Ishikawa (cell line): Measurements from ENCODE around the gene SSR2.
A peak's percentile ranks its signal among the peaks of the same experiment; 100 is the strongest.

Experiments used
- CEBPB ChIP-seq: IDR thresholded peaks from 2 replicates; pipeline ENCODE4 v1.6.1; 2012
- CREB1 ChIP-seq: IDR thresholded peaks from 2 replicates; pipeline ENCODE4 v1.6.1; 2012; ENCODE audit warnings: low read depth
- EGR1 ChIP-seq: IDR thresholded peaks from 2 replicates; pipeline ENCODE4 v1.6.1; 2012
- EP300 ChIP-seq: IDR thresholded peaks from 2 replicates; pipeline ENCODE4 v1.6.1; 2012; ENCODE audit warnings: borderline replicate concordance
- FOXM1 ChIP-seq: IDR thresholded peaks from 2 replicates; pipeline ENCODE4 v1.6.1; 2012; ENCODE audit warnings: low read depth, borderline replicate concordance
- MAX ChIP-seq: IDR thresholded peaks from 2 replicates; pipeline ENCODE4 v1.6.1; 2012
- NFIC ChIP-seq: IDR thresholded peaks from 2 replicates; pipeline ENCODE4 v1.6.1; 2012
- RAD21 ChIP-seq: IDR thresholded peaks from 2 replicates; pipeline ENCODE4 v1.6.1; 2012; ENCODE audit warnings: low read depth
- REST ChIP-seq: IDR thresholded peaks from 2 replicates; pipeline ENCODE4 v1.6.1; 2012; ENCODE audit warnings: low read depth, mild to moderate bottlenecking
- TAF1 ChIP-seq: IDR thresholded peaks from 2 replicates; pipeline ENCODE4 v1.6.1; 2012; ENCODE audit warnings: low read depth, mild to moderate bottlenecking
- TCF12 ChIP-seq: IDR thresholded peaks from 2 replicates; pipeline ENCODE4 v1.6.1; 2012; ENCODE audit warnings: low read depth
- TEAD4 ChIP-seq: IDR thresholded peaks from 2 replicates; pipeline ENCODE4 v1.6.1; 2012
- USF1 ChIP-seq: IDR thresholded peaks from 2 replicates; pipeline ENCODE4 v1.6.1; 2012
- YY1 ChIP-seq: IDR thresholded peaks from 2 replicates; pipeline ENCODE4 v1.6.1; 2012; ENCODE audit warnings: low read depth
- ZBTB7A ChIP-seq: IDR thresholded peaks from 2 replicates; pipeline ENCODE4 v1.6.1; 2012; ENCODE audit warnings: low read depth

The SSR2 gene

GRCh38 chr1:155981266-155982088, 39.3 kb downstream of the SSR2 start:
- no peak for TF ChIP-seq MAX
- no peak for TF ChIP-seq TCF12
- TF ChIP-seq NFIC = no peak
- no peak for TF ChIP-seq FOXM1
- no peak for TF ChIP-seq TEAD4

GRCh38 chr1:155979597-155980343, 41.0 kb downstream of the SSR2 start:
- TF ChIP-seq RAD21 (no peak), ZBTB7A (no peak), TEAD4 (no peak), CREB1 (no peak), NFIC (no peak), FOXM1 (no peak), EP300 (no peak), TCF12 (no peak), TAF1 (no peak), EGR1 (no peak), CEBPB (no peak), REST (no peak), MAX (no peak), YY1 (no peak), USF1 (no peak)

GRCh38 chr1:155978973-155979429, 41.8 kb downstream of the SSR2 start:
- TF ChIP-seq USF1 = no peak
- no peak for TF ChIP-seq NFIC
- TF ChIP-seq REST = no peak
- TF ChIP-seq EP300 = 0 out of 2 replicates have a peak, but pooled peaks have one; percentile 4
- no peak for TF ChIP-seq EGR1

GRCh38 chr1:155978325-155978972, 42.3 kb downstream of the SSR2 start, which contains the start of gene ARHGEF2:
Gene ARHGEF2 (minus strand): TSS chr1:155978547. CDS start chr1:155978427, 120 bp downstream.
- TF ChIP-seq CEBPB (no peak), YY1 (no peak), EP300 (0 out of 2 replicates have a peak, but pooled peaks have one; percentile 10), MAX (0 out of 2 replicates have a peak, but pooled peaks have one; percentile 22), TCF12 (no peak), FOXM1 (no peak), REST (no peak), RAD21 (no peak), USF1 (no peak), TAF1 (peak; percentile 73), ZBTB7A (peak; percentile 80), NFIC (no peak), CREB1 (no peak), EGR1 (0 out of 2 replicates have a peak, but pooled peaks have one; percentile 27), TEAD4 (no peak)
